GM21528 (cell line): ENCODE data around the gene TXNDC16.
"Not testable (repeated sequence)": the region's sequence is repeated elsewhere in the genome, so short reads cannot be mapped to it uniquely, and the experiment has no call there.

Experiments used
- ATAC-seq: cut with Tn5 transposase; IDR thresholded peaks from one replicate; pipeline ENCODE4 v1.9.1; 2021; ENCODE audit warnings: mild to moderate bottlenecking, moderate library complexity; ENCODE audit not compliant: unreplicated experiment, low FRiP score

The TXNDC16 gene, protein sequence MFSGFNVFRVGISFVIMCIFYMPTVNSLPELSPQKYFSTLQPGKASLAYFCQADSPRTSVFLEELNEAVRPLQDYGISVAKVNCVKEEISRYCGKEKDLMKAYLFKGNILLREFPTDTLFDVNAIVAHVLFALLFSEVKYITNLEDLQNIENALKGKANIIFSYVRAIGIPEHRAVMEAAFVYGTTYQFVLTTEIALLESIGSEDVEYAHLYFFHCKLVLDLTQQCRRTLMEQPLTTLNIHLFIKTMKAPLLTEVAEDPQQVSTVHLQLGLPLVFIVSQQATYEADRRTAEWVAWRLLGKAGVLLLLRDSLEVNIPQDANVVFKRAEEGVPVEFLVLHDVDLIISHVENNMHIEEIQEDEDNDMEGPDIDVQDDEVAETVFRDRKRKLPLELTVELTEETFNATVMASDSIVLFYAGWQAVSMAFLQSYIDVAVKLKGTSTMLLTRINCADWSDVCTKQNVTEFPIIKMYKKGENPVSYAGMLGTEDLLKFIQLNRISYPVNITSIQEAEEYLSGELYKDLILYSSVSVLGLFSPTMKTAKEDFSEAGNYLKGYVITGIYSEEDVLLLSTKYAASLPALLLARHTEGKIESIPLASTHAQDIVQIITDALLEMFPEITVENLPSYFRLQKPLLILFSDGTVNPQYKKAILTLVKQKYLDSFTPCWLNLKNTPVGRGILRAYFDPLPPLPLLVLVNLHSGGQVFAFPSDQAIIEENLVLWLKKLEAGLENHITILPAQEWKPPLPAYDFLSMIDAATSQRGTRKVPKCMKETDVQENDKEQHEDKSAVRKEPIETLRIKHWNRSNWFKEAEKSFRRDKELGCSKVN

DNA sequence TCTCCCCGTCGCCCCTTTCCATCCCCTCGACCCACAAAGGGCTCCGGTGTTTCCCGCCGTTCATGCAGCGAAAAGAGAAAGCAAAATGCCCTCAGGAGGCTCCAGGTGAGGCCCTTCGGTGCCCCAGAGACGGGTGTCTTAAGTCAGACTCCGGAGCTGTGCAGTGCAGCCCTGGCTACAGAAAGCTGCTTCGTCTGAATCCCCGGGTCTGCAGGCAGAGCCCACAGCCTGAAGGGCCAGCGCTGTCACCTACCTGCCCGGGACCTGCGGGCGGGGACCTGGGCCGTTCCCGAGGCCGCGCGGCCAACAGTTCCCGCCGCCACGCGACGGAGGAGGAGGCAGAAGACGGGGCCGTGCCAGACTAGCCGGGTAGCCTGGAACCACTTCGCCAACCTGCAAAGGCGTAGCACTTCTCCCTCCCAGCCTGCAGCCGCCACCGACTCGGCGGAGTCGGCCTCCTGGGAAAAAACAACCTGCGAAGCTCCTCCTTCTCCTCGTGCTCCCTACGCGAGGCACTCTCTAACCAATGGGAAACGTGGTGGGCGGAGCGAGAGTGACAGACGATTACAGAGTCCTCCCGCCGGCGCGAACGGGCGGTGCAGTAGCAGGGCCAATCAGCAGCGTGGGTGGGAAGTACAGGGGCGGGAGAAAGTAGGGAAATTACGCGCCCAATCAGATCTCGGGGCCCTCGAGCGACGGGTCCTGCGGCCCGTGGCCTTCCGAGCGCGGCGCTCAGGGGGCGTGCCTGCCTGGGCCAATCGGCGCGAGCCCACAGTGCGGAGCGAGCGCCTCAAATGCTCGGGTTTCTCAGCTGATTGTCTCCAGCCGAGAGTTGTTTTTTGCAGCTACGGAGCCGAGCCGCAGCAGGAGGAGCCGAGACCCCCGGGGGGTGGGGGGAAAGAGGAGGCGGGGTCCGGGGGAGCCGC is at the start of gene TXNDC16, which contains the start of gene GPR137C:
TXNDC16 (minus strand) TSS at position 443 of the 926 bp plus-strand sequence. CDS start 8,948 bp downstream, outside the sequence.
GPR137C (plus strand) TSS at position 774 of the 926 bp plus-strand sequence. CDS start 312 bp downstream, outside the sequence.
- peak; percentile 97 for ATAC-seq

DNA sequence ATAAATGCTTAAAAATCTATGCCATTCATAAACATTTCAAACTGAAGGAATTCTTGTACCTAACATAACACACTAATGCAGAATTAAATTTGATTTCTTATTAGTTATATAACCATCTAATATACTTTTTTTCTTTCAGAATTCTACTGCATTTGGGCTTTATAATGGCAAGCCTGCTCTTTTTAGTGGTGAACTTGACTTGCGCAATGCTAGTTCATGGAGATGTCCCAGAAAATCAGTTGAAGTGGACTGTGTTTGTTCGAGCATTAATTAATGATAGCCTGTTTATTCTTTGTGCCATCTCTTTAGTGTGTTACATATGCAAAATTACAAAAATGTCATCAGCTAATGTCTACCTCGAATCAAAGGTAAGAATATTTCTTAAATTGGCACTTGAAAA is 47.7 kb upstream of the TXNDC16 start:
- no peak for ATAC-seq

DNA sequence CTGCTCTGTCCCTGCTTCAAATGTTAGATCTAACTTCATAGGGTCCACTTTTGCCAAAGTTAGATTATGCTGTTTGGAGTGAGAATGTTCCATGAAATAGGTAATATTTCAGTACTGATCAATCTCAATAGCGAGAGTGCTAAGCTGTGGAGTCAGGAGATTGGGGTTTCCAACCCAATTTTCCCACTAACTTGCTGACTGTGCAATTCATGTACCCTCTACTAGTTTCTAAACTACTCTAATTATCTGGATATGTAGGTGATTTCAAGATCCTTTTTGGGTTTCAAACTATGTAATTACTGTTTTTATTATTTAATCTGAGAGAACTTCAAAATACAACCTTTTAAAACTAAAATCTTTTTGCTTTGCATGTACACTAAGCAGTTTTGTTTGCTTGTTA is 46.3 kb upstream of the TXNDC16 start:
- no peak for ATAC-seq

DNA sequence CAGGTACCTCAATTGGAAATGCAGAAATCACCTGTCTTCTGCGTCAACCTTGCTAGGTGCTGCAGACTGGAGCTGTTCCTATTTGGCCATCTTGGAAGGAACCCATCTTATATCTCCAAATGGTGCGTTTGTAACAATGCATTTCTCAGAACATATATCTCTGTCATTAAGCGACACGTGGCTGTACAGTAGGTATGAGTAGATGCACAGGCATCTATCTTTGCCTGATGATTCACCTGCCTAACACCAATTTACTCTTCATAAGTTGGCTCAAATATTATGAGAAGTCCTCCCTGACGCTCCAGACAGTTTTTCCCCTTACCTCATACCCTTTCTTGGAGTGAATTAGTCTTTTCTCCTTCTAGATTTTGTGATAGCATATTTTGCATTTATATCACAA is 44.6 kb upstream of the TXNDC16 start:
- ATAC-seq: no peak

DNA sequence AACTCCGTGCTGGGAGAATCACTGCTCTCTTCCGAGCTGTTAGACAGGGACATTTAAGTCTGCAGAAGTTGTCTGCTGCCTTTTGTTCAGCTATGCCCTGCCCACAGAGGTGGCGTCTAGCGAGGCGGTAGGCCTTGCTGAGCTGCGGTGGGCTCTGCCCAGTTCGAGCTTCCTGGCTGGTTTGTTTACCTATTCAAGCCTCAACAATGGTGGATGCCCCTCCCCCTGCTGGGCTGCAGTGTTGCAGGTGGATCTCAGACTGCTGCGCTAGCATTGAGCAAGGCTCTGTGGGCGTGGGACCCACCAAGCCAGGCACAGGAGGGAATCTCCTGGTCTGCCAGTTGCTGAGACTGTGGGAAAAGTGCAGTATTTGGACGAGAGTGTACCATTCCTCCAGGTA is 44.0 kb upstream of the TXNDC16 start:
- no peak for ATAC-seq

DNA sequence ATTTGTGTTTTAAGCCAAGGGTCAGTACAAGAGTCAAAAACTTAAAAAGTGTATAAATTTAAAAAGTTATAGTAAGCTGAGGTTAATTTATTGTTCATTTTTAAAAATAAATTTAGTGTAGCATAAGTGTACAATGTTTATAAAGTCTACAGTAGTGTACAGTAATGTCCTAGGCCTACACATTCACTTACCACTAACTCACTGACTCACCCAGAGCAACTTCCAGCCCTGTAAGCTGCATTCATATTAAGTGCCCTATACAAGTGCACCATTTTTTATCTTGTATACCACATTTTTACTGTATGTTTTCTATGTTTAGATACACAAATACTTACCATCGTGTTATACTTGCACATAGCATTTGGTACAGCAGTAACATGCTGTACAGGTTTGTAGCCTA is 38.0 kb upstream of the TXNDC16 start:
- no peak for ATAC-seq

DNA sequence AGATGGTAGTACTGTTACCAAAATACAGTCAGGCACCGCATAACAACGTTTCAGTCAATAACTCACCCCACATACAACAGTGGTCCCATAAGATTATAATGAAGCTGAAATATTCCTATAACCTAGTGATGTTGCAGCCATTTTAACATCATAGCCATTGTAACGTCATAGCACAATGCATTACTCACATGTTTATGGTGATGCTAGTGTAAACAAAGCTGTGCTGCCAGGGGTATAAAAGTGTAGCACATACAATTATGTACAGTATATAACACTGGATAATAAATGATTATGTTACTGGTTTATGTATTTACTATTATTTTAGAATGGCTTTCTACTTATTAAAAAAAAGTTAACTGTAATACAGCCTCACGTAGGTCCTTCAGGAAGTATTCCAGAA is 37.3 kb upstream of the TXNDC16 start:
- no peak for ATAC-seq

DNA sequence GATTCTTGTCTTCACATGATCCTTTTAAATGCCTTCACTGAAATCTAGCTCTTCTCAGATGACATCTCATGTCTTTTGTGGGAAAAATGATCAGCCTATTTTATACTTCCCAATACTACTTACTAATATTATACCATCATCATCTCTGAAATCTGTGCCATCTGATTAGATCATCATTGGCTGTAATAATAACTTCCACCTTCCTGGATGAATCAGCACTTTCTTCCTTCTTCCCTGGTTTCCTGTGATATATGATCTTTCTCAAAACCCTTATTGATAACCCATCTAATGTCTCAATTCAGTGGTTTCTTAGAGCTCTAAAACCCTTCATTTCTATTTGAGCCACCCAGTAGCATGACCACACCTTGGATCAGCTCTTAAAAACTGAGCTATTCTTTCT is 31.2 kb upstream of the TXNDC16 start:
- ATAC-seq: no peak

DNA sequence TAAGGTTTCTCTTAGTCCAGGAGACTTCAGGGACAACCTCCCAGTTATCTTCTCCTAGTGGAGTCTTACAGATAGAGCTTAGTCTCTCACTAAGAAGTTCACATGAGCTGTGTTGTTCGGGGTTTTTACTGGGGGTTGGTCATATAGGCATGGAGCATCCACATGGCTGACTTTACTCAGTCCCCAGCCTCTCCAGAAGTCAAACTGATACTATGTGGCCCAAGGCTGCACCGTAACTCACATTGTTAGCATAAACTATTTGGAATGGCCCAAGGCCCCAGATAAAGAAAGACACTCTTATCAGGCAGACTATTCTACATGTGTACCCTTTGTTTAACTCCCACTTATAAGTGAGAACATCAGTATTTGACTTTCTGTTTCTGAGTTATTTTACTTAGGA is 23.6 kb upstream of the TXNDC16 start:
- no peak for ATAC-seq

DNA sequence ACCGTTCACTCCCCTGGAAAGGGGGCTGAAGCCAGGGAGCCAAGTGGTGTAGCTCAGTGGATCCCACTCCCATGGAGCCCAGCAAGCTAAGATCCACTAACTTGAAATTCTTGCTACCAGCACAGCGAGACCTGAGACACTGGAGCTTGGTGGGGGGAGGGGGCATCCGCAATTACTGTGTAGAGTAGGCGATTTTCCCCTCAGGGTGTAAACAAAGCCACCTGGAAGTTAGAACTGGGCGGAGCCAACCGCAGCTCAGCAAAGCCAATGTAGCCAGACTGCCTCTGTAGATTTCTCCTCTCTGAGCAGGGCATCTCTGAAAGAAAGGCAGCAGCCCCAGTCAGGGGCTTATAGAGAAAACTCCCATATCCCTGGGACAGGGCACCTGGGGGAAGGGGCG is 16.1 kb upstream of the TXNDC16 start:
- ATAC-seq: not testable (repeated sequence)

DNA sequence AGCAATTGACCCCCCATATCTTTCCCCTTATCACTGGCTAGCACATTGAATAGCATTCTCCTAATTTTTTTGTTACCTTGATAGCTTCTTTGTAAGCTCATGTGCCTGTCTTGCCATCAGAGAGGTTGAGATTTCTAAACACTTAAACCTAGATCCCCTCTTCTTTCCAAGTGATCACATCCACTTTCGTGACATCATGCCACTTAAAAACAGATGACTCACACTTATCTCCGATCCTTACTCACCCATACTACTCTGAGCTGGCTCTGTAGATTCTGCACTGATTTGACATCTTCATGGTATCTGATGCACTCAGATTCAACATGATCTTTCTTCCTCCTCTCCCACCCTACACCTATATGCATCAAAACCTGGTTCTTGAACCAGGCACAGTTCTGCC is 10.8 kb upstream of the TXNDC16 start:
- ATAC-seq: no peak

DNA sequence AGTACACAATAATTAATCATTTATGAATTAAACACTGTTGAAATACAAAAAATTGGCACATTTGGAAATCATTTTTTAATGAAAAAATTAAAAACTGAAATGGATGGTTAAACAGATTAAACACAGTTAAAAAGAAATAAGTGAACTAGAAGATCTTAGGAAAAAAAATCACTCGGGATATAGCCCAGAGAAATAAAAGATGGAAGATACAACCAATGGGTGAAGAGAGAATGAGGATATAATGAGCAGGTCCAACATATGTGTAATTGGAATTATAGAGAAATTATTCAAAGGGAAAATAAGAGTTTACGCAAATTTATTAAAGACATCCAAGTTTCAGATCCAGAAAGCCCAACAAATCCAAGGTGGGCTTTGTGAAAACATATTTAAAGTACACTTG is 6.4 kb upstream of the TXNDC16 start:
- no peak for ATAC-seq

DNA sequence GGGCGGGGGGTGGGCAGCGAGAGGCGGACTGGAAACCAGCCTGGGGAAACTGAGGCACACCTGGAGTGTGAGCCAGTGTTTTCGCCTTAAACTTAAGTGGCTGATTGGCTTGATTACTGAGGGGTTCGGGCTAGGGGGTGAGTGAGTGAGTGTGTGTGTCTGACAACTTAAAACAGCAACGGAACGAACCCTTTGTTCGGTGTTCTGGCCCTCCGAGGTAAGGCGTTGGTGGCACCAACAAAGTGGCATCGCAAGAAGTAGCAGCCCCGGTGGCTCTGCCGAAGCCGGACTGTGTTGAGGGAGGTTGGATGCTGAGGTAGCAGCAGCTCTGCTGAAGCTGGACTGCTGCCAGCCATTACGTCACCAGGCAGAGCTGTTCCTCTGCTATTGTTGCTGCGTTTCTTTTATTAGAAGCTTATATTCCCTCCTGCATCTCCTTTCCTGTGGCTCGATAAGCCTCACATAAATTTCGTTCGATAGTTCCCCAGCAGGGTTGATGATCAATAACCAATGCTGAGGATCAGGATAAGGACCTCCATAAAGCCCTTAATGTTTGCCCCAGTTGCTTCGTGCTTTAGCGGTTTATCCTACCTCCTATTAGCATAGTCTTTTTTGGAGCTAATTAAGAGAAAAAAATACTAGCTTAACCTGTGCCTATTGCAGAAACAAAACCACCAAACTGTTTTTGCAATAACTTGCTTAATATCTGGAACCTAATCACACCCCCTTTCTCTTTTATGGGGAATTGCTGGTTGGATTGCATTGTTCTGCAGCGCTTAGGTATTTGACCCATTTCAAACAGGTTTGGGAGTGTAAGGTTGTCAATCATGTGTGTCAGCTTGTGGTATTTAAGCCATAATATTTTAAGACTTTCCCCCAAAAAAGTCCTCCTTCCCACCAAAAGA is 1.6 kb upstream of the TXNDC16 start:
- no peak for ATAC-seq

DNA sequence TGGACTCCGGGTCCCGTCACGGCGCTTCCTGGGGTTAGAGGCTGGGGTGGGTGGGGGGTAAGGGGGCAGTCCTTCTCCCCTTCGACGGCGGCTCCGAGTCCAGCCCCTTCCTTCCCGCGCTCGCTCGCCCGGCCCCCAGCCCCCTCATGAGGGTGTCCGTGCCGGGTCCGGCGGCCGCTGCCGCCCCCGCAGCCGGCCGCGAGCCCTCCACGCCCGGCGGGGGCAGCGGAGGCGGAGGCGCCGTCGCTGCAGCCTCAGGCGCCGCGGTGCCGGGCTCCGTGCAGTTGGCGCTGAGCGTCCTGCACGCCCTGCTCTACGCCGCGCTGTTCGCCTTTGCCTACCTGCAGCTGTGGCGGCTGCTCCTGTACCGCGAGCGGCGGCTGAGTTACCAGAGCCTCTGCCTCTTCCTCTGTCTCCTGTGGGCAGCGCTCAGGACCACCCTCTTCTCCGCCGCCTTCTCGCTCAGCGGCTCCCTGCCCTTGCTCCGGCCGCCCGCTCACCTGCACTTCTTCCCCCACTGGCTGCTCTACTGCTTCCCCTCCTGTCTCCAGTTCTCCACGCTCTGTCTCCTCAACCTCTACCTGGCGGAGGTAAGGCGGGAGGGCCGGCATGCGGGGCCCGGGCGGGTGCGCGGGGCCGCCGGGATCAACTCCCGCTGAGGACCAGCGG is 831 bp upstream of the TXNDC16 start:
- ATAC-seq: peak; percentile 31

DNA sequence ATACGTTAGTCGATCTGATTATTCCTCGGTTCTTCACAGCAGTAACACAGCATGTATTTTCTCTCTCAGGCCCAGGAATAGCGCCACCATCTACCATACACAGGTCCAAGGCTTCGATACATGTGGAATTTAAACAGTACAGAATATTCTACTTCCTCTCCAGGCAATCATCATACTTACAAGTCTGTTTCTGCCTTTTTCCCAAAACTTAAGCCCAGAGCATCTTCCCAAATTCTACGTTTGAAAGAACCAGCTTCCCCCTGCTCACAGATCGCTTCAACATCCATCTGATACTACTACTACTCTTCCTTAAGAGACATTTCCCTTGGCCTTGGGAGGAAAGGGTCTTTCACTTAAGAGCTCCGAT is 626 bp downstream of the TXNDC16 start:
- no peak for ATAC-seq

DNA sequence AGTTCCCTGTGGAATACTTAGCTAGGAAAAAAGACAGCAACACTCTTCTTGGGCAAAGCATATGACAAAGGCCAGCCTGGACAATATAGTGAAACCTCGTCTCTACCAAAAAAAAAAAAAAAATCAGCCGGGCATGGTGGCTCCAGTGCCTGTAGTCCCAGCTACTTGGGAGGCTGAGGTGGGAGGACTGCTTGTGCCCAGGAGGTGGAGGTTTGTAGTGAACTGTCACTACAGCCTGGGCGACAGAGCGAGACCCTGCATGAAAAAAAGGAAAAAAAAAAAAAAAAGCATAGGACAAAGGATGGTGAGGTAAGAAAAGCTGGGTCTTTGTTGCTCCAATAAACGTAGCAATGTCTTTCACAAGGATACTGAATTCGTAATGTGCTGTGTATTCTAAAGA is 1.1 kb downstream of the TXNDC16 start:
- no peak for ATAC-seq

DNA sequence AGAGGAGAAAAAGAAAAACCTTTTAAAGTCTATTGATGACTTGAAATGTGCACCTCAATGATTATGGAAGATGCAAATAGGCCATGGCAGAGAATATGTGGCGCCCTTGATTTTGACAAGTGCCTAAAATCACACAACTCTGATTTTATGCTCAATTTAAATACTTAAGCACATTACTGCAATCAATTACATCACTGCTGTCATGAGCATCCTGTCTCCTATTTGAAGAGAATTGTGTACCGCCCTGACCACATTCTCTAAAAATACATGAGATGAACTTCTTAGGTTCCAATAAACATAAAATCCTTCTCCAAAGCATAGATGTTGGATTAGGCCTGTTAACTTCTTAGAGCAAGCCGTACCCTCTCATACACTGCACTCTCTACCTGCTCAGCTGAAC is 1.6 kb downstream of the TXNDC16 start:
- no peak for ATAC-seq

DNA sequence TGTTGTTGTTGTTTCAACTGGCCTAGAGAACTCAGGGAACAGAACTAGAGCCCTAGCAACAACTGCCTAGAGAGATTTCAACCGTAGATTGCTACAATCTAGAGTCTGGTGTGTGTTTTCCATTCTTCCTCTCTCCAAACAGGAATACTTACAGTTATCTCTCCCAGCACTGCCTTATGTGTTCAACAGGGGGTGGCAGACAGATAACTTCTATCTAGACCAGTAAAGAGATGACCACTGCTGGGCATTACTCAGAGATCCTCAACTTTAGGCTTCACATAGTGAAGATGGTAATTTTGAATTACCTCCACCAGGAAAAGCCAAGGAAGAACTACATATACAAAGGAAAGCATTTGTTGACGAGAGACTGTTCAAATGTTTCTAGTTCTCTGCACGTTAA is 4.8 kb downstream of the TXNDC16 start:
- no peak for ATAC-seq

DNA sequence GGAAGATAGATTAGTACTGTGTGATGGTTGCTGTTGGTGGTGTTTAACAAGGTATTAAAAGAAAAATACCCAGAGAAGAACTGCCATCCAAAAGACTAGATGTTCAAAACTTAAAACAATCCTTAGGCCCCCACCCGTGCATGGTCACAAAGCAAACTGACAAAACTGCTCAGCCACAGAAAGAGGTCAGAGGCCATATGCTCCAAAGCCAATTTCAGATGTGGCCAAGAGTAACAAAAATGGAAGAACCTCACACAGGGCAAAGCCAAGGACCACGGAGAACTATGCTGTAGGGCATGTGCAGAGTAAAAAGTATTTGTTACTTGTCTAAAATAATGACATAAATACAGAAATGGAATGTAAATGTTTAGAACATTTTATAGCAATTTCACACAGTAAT is 5.3 kb downstream of the TXNDC16 start:
- no peak for ATAC-seq
